ENCODE measurements around the gene SASH3.

Gene SASH3

GRCh38 chrX:129825746-129826505 is 46.2 kb downstream of the SASH3 start:
- no peak for DNase-seq (ENCODE audit: low spot score)
- Mint-ChIP-seq H3K27me3 (ENCODE audit: low read depth) (no peaks in the 10 kb centered on the region), H3K36me3 (ENCODE audit: low read depth) (peaks cover 9% of the 10 kb centered on the region), H3K9me3 (no peaks in the 10 kb centered on the region), H3K27ac (peak overlapping the region; percentile 63), H3K4me1 (ENCODE audit: low read depth) (peaks cover 7% of the 10 kb centered on the region), H3K4me3 (no peak overlapping the region)

- no peaks in the 10 kb centered on the region for H3K27me3 Mint-ChIP-seq (ENCODE audit: low read depth)
- H3K27ac Mint-ChIP-seq, result no peak overlapping the region
- no peaks in the 10 kb centered on the region for H3K9me3 Mint-ChIP-seq
- no peak overlapping the region for H3K4me3 Mint-ChIP-seq
- peaks cover 6% of the 10 kb centered on the region for H3K36me3 Mint-ChIP-seq (ENCODE audit: low read depth)
- no peak for DNase-seq (ENCODE audit: low spot score)
- peaks cover 4% of the 10 kb centered on the region for H3K4me1 Mint-ChIP-seq (ENCODE audit: low read depth)
Measured at GRCh38 chrX:129830494-129830893, 50.7 kb downstream of the SASH3 start.

DNA sequence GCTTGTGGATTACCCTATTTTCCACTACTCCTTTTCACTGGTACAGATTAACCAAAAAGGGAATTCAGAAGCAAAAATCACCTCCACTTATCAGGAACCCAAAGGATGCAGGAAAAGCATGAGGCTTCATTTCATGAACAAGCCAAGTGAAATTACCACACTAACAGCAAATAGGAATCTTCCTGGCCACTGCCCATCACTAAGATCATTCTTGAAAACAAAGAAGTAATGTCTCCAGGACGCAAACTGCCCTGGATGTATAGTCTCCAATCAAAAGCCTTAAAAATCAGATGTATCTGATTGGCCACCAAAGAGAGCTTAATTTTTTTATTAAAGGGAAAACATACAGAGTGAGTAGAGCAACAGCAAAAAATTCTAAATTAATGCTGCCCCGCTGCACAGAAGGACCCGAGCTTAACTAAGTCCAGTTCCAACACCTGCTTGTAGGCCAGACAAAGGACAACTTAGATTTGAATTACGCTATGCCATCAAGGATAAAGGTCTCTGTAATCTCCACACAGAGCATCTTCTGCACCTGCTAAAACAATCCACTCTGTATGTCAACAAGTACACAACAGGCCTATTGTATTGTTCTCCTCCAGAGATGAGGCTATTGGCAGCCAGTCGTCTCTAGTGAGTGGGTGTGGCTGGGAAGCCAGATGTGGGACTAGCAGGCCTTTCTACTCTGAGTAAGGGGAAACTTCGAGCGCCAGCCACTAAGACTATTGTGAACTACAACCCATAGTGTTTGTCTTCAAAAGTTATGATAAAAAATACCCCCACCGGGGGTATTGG is 51.5 kb downstream of the SASH3 start:
- H3K4me1 Mint-ChIP-seq (ENCODE audit: low read depth), result no peaks in the 10 kb centered on the region
- H3K36me3 Mint-ChIP-seq (ENCODE audit: low read depth), result peaks cover 4% of the 10 kb centered on the region
- no peak overlapping the region for H3K27ac Mint-ChIP-seq
- no peak for DNase-seq (ENCODE audit: low spot score)
- no peak overlapping the region for H3K4me3 Mint-ChIP-seq
- H3K27me3 Mint-ChIP-seq (ENCODE audit: low read depth), result no peaks in the 10 kb centered on the region
- no peaks in the 10 kb centered on the region for H3K9me3 Mint-ChIP-seq

- Mint-ChIP-seq H3K27me3 (ENCODE audit: low read depth) (no peaks in the 10 kb centered on the region), H3K27ac (no peak overlapping the region), H3K9me3 (no peaks in the 10 kb centered on the region), H3K36me3 (ENCODE audit: low read depth) (peaks cover 9% of the 10 kb centered on the region), H3K4me1 (ENCODE audit: low read depth) (no peaks in the 10 kb centered on the region), H3K4me3 (no peak overlapping the region)
- no peak for DNase-seq (ENCODE audit: low spot score)
Measured at GRCh38 chrX:129833153-129833990, 53.6 kb downstream of the SASH3 start.

- no peak for DNase-seq (ENCODE audit: low spot score)
- Mint-ChIP-seq H3K9me3 (no peaks in the 10 kb centered on the region), H3K4me1 (ENCODE audit: low read depth) (no peaks in the 10 kb centered on the region), H3K27ac (no peak overlapping the region), H3K27me3 (ENCODE audit: low read depth) (no peaks in the 10 kb centered on the region), H3K4me3 (no peak overlapping the region), H3K36me3 (ENCODE audit: low read depth) (peaks cover 5% of the 10 kb centered on the region)
Measured at GRCh38 chrX:129836827-129837226, 57.1 kb downstream of the SASH3 start.

DNA sequence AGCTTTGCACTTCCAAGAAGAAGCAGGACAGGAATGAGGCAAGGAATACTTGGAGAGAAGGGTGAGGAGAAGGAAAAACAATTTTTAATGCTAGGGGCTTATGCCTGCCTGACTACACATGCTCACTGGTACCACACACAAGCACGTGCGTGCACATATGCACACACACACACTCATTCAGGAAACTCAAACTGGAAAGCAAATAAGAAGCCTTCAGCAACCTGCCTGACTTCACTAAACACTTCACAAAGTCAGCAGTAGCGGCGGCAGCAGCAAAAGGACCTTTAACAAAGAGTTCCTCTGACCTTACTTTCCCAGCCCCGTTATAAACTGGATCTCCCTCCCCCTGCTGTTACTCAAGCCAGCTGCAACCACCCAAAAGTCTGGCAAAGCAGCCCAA is 60.6 kb downstream of the SASH3 start:
- peaks cover 11% of the 10 kb centered on the region for H3K4me1 Mint-ChIP-seq (ENCODE audit: low read depth)
- DNase-seq (ENCODE audit: low spot score), result no peak
- H3K27me3 Mint-ChIP-seq (ENCODE audit: low read depth), result no peaks in the 10 kb centered on the region
- no peaks in the 10 kb centered on the region for H3K9me3 Mint-ChIP-seq
- H3K36me3 Mint-ChIP-seq (ENCODE audit: low read depth), result peaks cover 5% of the 10 kb centered on the region
- H3K4me3 Mint-ChIP-seq, result no peak overlapping the region
- no peak overlapping the region for H3K27ac Mint-ChIP-seq

DNA sequence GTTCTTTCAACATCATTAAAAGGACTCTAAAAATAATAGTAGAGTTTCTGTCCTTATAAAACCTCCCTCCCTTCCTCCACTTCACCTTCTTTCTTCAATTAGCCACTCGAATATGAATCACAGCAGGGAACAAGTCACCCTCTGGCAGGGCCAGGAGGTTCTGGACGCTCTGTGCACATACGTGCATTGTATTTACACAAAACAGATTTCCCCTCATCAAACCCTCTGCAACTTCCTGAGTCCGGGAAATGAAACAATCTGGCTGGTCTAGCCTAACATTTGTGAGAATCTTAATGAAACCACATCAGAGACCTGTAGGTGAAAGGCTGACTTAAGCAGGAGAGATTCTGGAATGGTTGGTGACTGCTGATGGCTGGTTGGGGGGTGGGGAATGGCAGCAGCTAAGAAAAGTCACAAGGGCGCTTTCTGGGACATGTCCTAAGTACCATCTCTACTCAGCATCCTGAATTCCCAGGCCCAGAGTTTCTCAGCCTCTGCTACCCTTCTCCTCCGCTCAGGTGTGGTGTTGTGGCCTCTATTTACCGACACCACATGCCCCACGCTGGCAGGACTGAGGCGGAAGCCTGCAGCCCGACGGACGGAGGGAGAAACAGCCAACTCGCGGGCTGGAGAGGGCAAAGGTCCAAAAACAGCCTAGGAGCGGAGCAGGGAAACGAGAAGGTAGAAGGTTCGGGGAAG is 62.9 kb downstream of the SASH3 start:
- Mint-ChIP-seq H3K27ac (peak overlapping the region; percentile 70), H3K36me3 (ENCODE audit: low read depth) (no peaks in the 10 kb centered on the region), H3K9me3 (no peaks in the 10 kb centered on the region), H3K4me1 (ENCODE audit: low read depth) (peaks cover 11% of the 10 kb centered on the region), H3K27me3 (ENCODE audit: low read depth) (peaks cover 3% of the 10 kb centered on the region), H3K4me3 (peak overlapping the region; percentile 83)
- DNase-seq (ENCODE audit: low spot score), result no peak

- Mint-ChIP-seq H3K27me3 (ENCODE audit: low read depth) (peaks cover 3% of the 10 kb centered on the region), H3K4me3 (peak overlapping the region; percentile 83), H3K36me3 (ENCODE audit: low read depth) (no peaks in the 10 kb centered on the region), H3K9me3 (no peaks in the 10 kb centered on the region), H3K27ac (peak overlapping the region; percentile 70), H3K4me1 (ENCODE audit: low read depth) (peaks cover 11% of the 10 kb centered on the region)
- no peak for DNase-seq (ENCODE audit: low spot score)
Measured at GRCh38 chrX:129843209-129843458, 63.4 kb downstream of the SASH3 start.

DNA sequence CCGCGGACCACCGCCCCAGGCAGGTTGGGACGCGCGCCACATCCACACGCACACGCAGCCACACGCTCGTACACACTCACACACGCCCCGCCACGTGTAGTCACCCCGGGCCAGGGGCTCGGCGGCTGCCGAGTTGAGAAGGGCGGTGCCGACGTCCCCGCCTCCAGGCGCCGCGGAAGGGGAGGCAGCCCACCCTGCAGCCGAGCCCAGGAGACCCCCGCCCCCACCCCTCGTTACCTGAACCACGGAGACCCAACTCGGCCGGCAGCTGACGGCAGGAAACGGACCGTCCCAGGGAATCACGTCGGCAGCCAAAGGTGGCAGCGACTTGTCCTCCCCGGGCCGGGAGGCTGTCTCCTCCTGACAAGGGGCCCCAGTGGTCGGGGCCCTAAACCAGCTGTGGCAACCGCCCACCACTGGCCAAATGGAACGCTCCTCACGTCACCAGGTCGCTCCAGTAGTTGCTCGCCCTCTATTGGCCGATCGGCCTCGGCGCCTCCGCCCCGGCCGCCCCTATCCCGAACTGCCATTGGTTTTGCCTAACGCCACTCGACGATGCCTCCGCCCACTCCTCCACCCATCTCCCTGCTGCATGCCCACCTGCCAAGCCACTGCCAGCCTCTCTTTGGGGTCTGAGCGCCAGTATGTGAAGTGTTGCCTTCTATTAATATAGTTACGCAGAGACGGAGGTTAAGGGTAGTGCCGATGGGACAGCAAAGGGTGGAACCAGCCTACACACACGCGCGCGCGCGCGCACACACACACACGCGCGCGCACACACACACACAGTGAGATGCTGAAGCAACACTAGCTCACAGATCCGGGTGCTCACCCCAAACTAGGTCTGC is 63.9 kb downstream of the SASH3 start, which contains the start of gene ZDHHC9:
Gene ZDHHC9 (minus strand): TSS at position 428 of the 848 bp plus-strand sequence. CDS start 1,941 bp downstream, outside the sequence.
- Mint-ChIP-seq H3K36me3 (ENCODE audit: low read depth) (no peaks in the 10 kb centered on the region), H3K4me3 (peak within 1 kb of the TSS; percentile 93), H3K9me3 (no peaks in the 10 kb centered on the region), H3K27me3 (ENCODE audit: low read depth) (peaks cover 3% of the 10 kb centered on the region), H3K4me1 (ENCODE audit: low read depth) (peaks cover 11% of the 10 kb centered on the region), H3K27ac (peak within 1 kb of the TSS; percentile 86)
- peak; percentile 83 for DNase-seq (ENCODE audit: low spot score)

Measured in T-helper 2 cell treated with Interferon-gamma antibody and Interleukin-4, amounts not matched to agents 5 μg/mL and 100 μg/mL, for 36 hours (primary cell).